VCaP (cell line): Measurements from ENCODE around the gene ACSM2A.
"Not testable (repeated sequence)": the region's sequence is repeated elsewhere in the genome, so short reads cannot be mapped to it uniquely, and the experiment has no call there.

Source experiments
- H3K27ac ChIP-seq: fragments of 450-650 bp; 2 replicates; pipeline ENCODE4 v1.5.1; 2017
- TF ChIP-seq, protein P1 (sequence below): fragments of 450-650 bp; conservative IDR thresholded peaks from 2 replicates; pipeline ENCODE4 v1.5.1; 2017; ENCODE audit warnings: mild to moderate bottlenecking, moderate library complexity

Gene ACSM2A

DNA sequence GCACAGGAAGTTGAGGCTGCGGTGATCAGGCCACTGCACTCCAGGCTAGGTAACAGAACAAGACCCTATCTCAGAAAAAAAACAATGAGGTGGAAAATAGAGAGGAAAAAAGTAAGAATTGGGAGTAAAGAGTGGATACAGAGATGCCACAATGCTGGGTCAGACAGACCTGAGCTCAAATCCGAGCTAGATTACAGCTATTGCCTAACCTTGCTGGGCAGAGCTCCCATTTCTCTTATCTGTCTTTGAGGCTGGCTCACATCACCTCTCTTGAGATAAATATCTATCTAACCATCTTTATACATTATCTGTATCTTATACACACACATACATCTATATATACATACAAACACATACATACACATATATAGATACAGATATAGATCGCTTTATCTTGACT is 65.8 kb downstream of the ACSM2A start:
- H3K27ac ChIP-seq, result no peak overlapping the region

DNA sequence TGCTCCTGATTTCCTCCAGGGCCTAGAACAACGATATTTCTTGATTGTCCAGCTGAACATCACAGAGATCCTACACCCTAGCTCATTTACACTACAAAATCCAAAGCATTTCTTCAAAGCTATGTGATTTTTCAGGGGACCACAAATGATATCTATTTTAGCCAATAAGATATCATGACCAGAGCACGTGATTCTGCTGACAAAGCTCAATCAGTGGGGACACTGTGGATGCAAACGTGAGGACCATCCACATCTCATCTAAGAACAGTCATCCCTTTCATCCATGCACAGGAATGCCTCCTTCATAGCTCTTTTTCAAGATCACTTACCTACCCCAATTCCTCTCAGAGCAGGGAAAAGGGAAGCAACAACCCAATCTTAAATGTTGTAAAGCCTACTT is 67.9 kb downstream of the ACSM2A start:
- no peak overlapping the region for H3K27ac ChIP-seq
- TF ChIP-seq, protein P1, sequence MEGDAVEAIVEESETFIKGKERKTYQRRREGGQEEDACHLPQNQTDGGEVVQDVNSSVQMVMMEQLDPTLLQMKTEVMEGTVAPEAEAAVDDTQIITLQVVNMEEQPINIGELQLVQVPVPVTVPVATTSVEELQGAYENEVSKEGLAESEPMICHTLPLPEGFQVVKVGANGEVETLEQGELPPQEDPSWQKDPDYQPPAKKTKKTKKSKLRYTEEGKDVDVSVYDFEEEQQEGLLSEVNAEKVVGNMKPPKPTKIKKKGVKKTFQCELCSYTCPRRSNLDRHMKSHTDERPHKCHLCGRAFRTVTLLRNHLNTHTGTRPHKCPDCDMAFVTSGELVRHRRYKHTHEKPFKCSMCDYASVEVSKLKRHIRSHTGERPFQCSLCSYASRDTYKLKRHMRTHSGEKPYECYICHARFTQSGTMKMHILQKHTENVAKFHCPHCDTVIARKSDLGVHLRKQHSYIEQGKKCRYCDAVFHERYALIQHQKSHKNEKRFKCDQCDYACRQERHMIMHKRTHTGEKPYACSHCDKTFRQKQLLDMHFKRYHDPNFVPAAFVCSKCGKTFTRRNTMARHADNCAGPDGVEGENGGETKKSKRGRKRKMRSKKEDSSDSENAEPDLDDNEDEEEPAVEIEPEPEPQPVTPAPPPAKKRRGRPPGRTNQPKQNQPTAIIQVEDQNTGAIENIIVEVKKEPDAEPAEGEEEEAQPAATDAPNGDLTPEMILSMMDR, result no peak

More for the DNA sequence above, 65.8 kb downstream of the ACSM2A start:
- TF ChIP-seq, protein P1, result no peak

DNA sequence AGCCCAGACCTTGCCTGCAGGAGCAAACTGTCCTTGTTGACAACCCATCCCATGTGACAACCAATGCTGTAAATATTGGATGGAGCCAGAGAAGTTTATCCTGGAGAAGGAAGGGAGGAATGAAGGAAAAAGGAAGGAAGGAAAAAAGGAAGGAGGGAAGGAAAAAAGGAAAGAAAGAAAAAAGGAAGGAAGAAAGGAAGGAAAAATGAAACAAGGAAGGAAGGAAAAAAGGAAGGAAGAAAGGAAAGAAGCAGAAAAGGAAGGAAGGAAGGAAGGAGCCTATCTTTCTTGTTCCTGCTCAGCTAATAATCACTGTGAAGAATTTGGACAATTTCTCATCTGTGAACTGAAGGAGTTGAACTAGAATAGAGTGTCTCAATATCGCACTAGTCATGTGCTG is 68.8 kb downstream of the ACSM2A start:
- TF ChIP-seq, protein P1, result no peak
- no peak overlapping the region for H3K27ac ChIP-seq

DNA sequence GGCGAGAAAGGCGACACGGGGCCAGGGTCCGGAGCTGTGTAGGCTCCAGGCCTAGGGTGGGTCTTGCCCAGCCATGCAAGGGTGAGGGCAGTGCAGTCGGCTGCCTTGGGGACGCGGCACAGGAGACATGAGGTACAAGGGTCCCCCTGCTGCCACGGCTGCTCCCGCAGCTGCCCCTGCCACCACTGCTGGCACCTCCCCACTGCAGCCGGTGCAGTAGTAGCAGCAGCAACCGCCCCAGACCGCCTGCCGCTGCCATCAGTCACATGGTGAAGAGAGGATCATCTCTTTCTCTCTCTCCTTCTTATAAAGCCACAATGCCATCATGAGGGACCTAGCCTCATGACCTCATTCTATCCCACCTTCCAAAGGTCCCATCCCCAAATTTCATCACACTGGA is 80.5 kb downstream of the ACSM2A start:
- H3K27ac ChIP-seq, result not testable (repeated sequence)

DNA sequence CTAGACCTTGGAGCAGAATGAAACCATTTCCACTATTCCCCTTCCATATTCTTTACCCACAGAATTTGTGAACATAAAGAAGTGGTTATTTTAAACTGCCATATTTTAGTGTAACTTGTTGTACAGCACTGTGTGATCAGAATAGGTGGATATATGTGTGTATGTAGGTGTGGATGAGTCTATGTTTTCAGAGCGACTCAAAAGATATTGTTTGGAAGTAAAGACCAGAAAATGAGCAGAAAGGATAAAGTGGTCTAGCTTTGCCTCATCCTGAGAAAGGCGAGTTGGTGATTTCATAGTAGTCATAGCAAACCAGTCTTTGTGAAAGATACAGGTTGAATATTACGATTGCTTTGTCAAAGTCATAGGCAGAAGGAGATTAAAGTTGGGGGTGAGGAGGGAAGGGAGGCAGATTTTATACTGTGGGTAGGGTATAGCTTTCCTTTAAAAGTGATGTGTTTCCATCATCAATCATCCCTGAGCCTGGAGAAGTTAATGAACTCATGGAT is 81.0 kb downstream of the ACSM2A start:
- H3K27ac ChIP-seq, result not testable (repeated sequence)

DNA sequence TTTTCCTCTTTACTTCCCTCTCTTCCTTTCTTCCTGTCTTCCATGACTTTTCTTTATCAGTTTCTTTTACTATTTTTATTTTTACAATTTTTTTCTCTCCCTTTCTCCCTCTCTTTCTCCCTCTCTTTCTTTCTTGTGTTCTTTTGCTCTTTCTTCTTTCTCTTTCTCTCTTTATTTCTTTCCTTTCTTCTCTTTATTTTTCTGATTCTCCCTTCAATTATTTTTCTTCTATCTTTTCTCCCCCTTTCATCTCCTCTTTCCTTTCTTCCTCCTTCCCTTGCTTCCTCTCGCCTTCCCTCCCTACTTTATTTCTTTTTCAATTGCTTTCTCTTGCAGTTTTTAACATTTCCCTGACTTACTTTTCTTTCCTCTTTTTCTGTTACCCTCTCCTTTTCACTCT is 85.3 kb downstream of the ACSM2A start:
- H3K27ac ChIP-seq, result not testable (repeated sequence)
